Activated T-cell treated with anti-CD3 and anti-CD28 coated beads, Interleukin-2, amount 50 U/mL, for 4 hours (primary cell): Measurements from ENCODE around the gene EHD3. TPM values are rescaled to one million over a fixed set of nuclear protein-coding genes. Genes with fewer than 3 reads are reported as not detected.

ENCODE experiments used
- ATAC-seq, 2 donors: fragments of 200-7000 bp; cut with Tn5 transposase; one replicate each; pipeline ENCODE4 v1.10.0; 2021
- DNase-seq: peaks from one replicate; pipeline ENCODE4 v3.0.0-alpha.2; 2020
- H3K27me3 Mint-ChIP-seq: one replicate; pipeline ENCODE4 v1.8.0; 2021; ENCODE audit warnings: low read depth, mixed read lengths
- H3K36me3 Mint-ChIP-seq: one replicate; pipeline ENCODE4 v1.8.0; 2022; ENCODE audit warnings: mixed read lengths; ENCODE audit not compliant: insufficient read depth
- H3K4me1 Mint-ChIP-seq: one replicate; pipeline ENCODE4 v1.8.0; 2021; ENCODE audit warnings: low read depth, mixed read lengths
- H3K4me3 Mint-ChIP-seq: one replicate; pipeline ENCODE4 v1.8.0; 2021; ENCODE audit warnings: mild to moderate bottlenecking, moderate library complexity, mixed read lengths
- H3K9me3 Mint-ChIP-seq: one replicate; pipeline ENCODE4 v1.8.0; 2021; ENCODE audit warnings: mixed read lengths
- total RNA-seq, 3 donors: library from RNA; stranded (reverse); gene quantifications; one replicate each; pipeline ENCODE4 v1.2.1, GENCODE V29; 2021

EHD3 gene
- total RNA-seq, 3 donors from 2014 or later, result 1.8 to 2.2 (median 2.2) TPM

GRCh38 chr2:31221544-31221943 lies 12.4 kb upstream of the EHD3 start:
- no peak for ATAC-seq
- Mint-ChIP-seq H3K27me3 (peaks cover 23% of the 10 kb centered on the region), H3K4me1 (peaks cover 2% of the 10 kb centered on the region), H3K4me3 (no peak overlapping the region), H3K9me3 (no peaks in the 10 kb centered on the region), H3K36me3 (no peaks in the 10 kb centered on the region)
- DNase-seq, result no peak

DNA sequence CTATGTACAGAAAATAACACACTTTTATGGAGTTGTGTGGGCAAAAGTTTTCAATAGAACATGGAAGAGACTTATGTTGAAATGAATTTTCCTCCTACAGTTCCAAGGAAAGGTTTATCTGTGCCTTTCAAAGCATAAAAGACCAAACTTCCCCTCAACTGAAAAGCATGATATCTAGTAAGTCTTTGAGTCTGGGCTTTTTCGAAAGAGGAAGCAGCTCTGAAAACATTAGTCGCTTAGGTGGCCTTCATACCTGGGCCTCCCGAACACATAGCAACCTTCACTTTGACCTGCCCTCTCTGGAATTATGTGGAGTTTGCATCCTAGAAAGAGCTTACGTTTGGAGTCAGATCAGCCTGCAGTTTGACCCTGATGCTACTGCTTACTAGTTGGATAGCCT lies 11.9 kb upstream of the EHD3 start:
- Mint-ChIP-seq H3K36me3 (no peaks in the 10 kb centered on the region), H3K27me3 (peaks cover 23% of the 10 kb centered on the region), H3K9me3 (no peaks in the 10 kb centered on the region), H3K4me3 (no peak overlapping the region), H3K4me1 (peaks cover 2% of the 10 kb centered on the region)
- no peak for ATAC-seq
- DNase-seq, result no peak

GRCh38 chr2:31223026-31223425 lies 10.9 kb upstream of the EHD3 start:
- no peak overlapping the region for H3K4me3 Mint-ChIP-seq
- no peaks in the 10 kb centered on the region for H3K9me3 Mint-ChIP-seq
- no peak for DNase-seq
- peaks cover 23% of the 10 kb centered on the region for H3K27me3 Mint-ChIP-seq
- no peak for ATAC-seq
- peaks cover 2% of the 10 kb centered on the region for H3K4me1 Mint-ChIP-seq
- H3K36me3 Mint-ChIP-seq, result no peaks in the 10 kb centered on the region

DNA sequence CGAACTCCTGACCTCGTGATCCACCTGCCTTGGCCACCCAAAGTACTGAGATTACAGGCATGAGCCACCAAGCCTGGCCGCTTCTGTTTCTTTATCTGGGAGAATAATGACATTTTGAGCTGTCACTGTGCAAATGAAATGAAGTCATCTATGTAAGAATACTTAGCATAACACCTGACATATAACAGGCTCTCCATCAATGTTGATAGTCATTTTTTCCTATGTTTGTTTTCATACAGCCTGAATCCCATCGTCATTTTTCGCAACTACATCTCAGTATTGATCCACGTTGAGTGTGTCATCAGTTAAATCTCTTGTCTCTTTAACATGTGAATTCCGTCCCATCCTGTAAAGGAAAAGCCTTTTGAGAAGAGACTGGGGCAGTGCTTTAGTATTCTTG lies 10.2 kb upstream of the EHD3 start:
- Mint-ChIP-seq H3K4me3 (no peak overlapping the region), H3K27me3 (peaks cover 26% of the 10 kb centered on the region), H3K4me1 (peaks cover 2% of the 10 kb centered on the region), H3K36me3 (no peaks in the 10 kb centered on the region), H3K9me3 (no peaks in the 10 kb centered on the region)
- DNase-seq (no peak), ATAC-seq (no peak)

GRCh38 chr2:31226266-31226665 lies 7.7 kb upstream of the EHD3 start:
- Mint-ChIP-seq H3K9me3 (no peaks in the 10 kb centered on the region), H3K4me3 (no peak overlapping the region)
- no peak for ATAC-seq

GRCh38 chr2:31227110-31227509 lies 6.8 kb upstream of the EHD3 start:
- ATAC-seq, result no peak

More at GRCh38 chr2:31226266-31226665, 7.7 kb upstream of the EHD3 start:
- H3K4me1 Mint-ChIP-seq, result peaks cover 2% of the 10 kb centered on the region
- H3K36me3 Mint-ChIP-seq, result no peaks in the 10 kb centered on the region
- peaks cover 26% of the 10 kb centered on the region for H3K27me3 Mint-ChIP-seq
- DNase-seq, result no peak

DNA sequence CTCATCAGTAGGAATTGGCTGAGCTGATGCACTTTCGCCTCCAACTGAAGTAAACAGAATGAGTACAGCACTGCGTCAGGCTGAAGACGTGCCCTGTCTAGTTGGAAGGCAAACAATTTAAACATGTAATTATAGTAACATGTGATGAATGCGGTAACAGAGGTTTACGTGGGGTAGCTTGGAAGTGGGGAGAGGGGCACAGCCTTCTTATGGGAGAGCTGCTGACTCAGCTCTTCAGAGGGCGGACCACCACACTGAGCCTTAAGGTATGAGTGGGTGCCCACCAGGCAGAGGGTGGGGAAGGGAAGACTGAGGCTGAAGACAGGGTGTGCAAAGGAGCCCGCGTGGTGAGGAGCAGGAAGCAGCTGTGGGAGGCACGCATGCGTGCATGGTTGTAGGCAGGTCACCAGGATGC lies 6.2 kb upstream of the EHD3 start:
- Mint-ChIP-seq H3K4me1 (no peaks in the 10 kb centered on the region), H3K27me3 (peaks cover 16% of the 10 kb centered on the region), H3K36me3 (no peaks in the 10 kb centered on the region), H3K4me3 (no peak overlapping the region), H3K9me3 (no peaks in the 10 kb centered on the region)
- ATAC-seq (no peak), DNase-seq (no peak)

More at GRCh38 chr2:31227110-31227509, 6.8 kb upstream of the EHD3 start:
- Mint-ChIP-seq H3K27me3 (peaks cover 22% of the 10 kb centered on the region), H3K4me3 (no peak overlapping the region), H3K4me1 (no peaks in the 10 kb centered on the region), H3K9me3 (no peaks in the 10 kb centered on the region), H3K36me3 (no peaks in the 10 kb centered on the region)
- no peak for DNase-seq

DNA sequence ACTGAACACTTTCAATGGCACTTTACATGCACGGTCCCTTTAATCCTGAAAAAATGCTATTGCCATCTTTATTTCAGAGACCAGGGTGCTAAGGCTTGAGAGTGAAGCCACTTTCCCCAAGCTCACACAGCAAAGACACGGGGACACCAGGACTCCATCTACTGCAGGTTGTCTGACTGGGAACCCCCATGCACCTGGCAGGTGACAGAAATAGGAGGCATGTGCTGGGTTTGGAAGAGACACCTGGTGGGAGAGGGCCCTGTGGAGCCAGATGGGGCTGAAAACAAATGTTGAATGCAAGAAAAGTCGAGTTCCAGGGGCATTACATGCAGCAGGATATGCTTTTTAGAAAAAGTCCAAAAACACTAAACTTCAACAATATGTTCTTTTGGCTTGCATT lies 5.2 kb upstream of the EHD3 start:
- Mint-ChIP-seq H3K4me3 (no peak overlapping the region), H3K36me3 (no peaks in the 10 kb centered on the region)
- no peak for ATAC-seq

DNA sequence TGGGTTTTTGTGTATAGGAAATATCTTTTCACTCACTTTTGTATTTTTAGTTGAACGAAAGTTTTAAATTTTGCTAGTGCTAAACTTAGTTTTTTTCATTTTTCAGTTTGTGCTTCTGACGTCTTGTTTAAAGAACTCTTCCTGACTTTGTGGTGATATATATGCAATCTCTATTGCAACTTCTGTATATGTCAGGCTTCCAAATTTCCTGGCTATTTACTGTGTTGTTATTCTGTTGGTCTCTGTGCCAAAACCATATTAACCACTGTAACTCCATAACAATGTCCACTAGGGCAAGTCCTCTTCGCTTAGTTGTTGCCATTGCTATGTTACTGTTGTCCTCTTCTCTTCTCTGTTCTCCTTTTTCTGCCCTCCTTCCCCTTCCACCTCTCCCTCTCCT lies 3.2 kb upstream of the EHD3 start:
- no peak for DNase-seq
- Mint-ChIP-seq H3K36me3 (no peaks in the 10 kb centered on the region), H3K4me3 (no peak overlapping the region), H3K9me3 (no peaks in the 10 kb centered on the region), H3K4me1 (peaks cover 16% of the 10 kb centered on the region), H3K27me3 (peaks cover 6% of the 10 kb centered on the region)
- no peak for ATAC-seq

More for the DNA sequence above, 5.2 kb upstream of the EHD3 start:
- DNase-seq, result no peak
- H3K4me1 Mint-ChIP-seq, result peaks cover 9% of the 10 kb centered on the region
- H3K27me3 Mint-ChIP-seq, result peaks cover 10% of the 10 kb centered on the region
- no peaks in the 10 kb centered on the region for H3K9me3 Mint-ChIP-seq

DNA sequence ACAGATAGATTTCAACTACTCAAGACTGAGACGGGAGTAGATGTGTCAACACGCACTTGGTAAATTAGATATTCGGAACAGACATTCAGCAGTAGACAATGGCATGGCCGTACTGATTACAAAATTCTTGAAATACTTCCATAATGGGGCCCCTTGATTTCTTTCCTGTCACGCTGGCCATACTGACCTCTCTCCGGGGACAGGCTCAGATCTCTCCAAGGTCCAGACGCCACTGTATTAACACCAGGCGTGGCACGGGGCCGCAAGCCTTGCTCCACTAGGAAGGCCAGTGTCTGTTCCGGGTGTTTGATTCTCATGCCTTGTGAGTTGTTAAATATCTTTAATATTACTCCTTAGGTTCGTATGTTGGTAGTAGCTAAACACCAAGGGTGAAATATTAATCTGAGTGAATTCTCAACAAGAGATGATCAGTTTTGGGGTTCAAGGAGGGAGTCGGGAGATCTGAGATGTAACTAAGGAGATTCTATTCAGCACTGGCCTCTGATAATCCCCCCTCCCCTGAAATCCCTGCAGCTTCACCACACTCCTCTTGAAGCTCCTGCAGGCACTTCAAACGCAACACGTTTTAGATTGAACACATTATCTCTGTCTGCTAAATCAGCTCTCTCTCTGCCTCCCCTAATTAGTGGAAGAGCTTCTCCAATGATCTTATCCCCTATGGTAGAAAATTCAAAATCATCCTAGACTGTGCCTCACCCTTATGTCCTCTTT lies 2.2 kb upstream of the EHD3 start:
- Mint-ChIP-seq H3K36me3 (no peaks in the 10 kb centered on the region), H3K4me3 (no peak overlapping the region), H3K27me3 (peaks cover 6% of the 10 kb centered on the region), H3K9me3 (no peaks in the 10 kb centered on the region), H3K4me1 (peaks cover 16% of the 10 kb centered on the region)
- DNase-seq (no peak), ATAC-seq (no peak)

DNA sequence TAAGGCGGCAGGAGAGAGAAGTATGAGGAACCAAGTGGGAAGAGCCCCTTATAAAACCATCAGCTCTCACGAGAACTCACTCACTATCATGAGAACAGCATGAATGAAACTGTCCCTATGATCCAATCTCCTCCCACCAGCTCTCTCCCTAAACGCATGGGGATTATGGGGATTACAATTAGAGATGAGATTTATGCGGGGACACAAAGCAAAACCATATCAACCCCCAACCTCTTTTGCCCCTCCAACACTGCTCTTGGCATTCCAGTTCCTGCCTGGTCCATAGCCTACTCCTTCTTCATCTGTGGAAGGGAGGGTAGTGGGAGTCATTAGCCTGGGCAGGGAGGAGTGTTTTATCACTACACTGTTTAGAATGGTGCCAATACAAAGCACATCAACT lies 1.4 kb upstream of the EHD3 start:
- Mint-ChIP-seq H3K4me3 (no peak overlapping the region), H3K27me3 (peaks cover 6% of the 10 kb centered on the region)
- ATAC-seq, result no peak

DNA sequence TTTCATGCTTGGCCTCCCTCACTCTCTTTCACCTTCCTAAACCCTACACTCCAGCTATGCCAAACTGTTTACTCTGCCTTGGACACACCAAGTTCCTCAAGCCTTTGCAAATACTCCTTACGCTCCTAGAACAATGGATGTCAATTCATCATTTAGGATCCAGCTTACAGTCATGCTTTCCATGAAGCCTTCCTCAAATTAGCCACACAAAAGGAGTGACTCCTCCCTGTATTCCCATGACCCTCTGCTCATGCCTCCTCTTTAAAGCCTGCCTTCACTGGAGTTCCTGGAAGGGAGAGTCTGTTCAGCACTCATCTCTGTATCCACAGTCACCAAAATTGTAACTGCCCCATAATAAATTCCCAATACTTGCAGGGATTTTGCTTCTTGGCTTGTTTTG lies 721 bp upstream of the EHD3 start:
- Mint-ChIP-seq H3K4me1 (peaks cover 16% of the 10 kb centered on the region), H3K27me3 (peaks cover 4% of the 10 kb centered on the region), H3K4me3 (peak overlapping the region; percentile 77), H3K9me3 (no peaks in the 10 kb centered on the region), H3K36me3 (no peaks in the 10 kb centered on the region)
- DNase-seq (no peak), ATAC-seq (no peak)

More for the DNA sequence above, 1.4 kb upstream of the EHD3 start:
- no peak for DNase-seq
- Mint-ChIP-seq H3K9me3 (no peaks in the 10 kb centered on the region), H3K36me3 (no peaks in the 10 kb centered on the region), H3K4me1 (peaks cover 16% of the 10 kb centered on the region)

- DNase-seq (no peak), ATAC-seq (no peak)
- Mint-ChIP-seq H3K36me3 (no peaks in the 10 kb centered on the region), H3K9me3 (no peaks in the 10 kb centered on the region), H3K4me1 (peaks cover 16% of the 10 kb centered on the region), H3K4me3 (peak overlapping the region; percentile 76), H3K27me3 (no peaks in the 10 kb centered on the region)
Observed at GRCh38 chr2:31234683-31235503, 941 bp downstream of the EHD3 start.

DNA sequence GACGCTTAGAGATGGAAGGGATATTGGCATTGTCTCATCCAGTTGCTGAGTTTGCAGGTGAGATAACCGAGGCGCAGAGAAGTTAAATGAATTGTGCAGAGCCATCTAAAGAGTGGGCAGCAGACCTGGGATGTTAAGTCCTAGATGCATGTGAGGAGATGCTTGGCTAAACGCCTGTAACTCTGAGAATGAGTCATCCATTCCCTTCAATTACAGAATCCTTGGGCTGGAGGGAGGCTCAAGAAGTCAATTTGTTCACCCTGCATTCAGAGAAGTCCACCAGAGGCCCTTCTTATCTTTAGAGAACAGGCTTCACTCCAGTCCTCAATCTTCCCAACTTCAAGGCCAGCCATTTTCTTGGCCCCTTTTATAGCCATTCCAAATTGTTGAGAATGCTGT lies 1.6 kb downstream of the EHD3 start:
- Mint-ChIP-seq H3K36me3 (no peaks in the 10 kb centered on the region), H3K4me3 (peak overlapping the region; percentile 76), H3K9me3 (no peaks in the 10 kb centered on the region), H3K4me1 (peaks cover 16% of the 10 kb centered on the region), H3K27me3 (no peaks in the 10 kb centered on the region)
- no peak for ATAC-seq
- no peak for DNase-seq
